Measurements from ENCODE around the gene ELMO2. TPM values are rescaled to one million over a fixed set of nuclear protein-coding genes. Genes with fewer than 3 reads are reported as not detected.

ELMO2 gene
- total and polyA plus RNA-seq, 2 experiments from 2014 or later: 38.4 to 51.1 TPM

GRCh38 chr20:46344488-46345162 lies 61.8 kb downstream of the ELMO2 start:
- DNase-seq: no peak

GRCh38 chr20:46343975-46344357 lies 62.4 kb downstream of the ELMO2 start:
- Histone ChIP-seq H3K9me2 (ENCODE audit: insufficient read depth) (no peaks in the 10 kb centered on the region), H3F3A (ENCODE audit: insufficient read depth) (no peaks in the 10 kb centered on the region), H3K4me3 (no peak overlapping the region), H3K27me3 (replicated peaks; ENCODE audit: insufficient read depth) (peaks cover 53% of the 10 kb centered on the region), H3K4me1 (ENCODE audit: insufficient read depth) (no peaks in the 10 kb centered on the region), H3K9me3 (ENCODE audit: low read depth) (no peaks in the 10 kb centered on the region), H3K4me2 (ENCODE audit: unreplicated experiment) (no peak overlapping the region), H3K27ac (no peak overlapping the region), H3K9ac (no peak overlapping the region), H2AFZ (no peak overlapping the region), H3K36me3 (ENCODE audit: low read depth) (no peaks in the 10 kb centered on the region), H3K79me2 (ENCODE audit: insufficient read depth) (no peaks in the 10 kb centered on the region), H4K20me1 (ENCODE audit: insufficient read depth) (no peaks in the 10 kb centered on the region)
- in situ Hi-C loops (cut with MboI): loop anchor here (10.0 kb wide), 1 partner anchor 209 kb away; no protein-coding TSS in a partner anchor
- no peak for DNase-seq
- TF ChIP-seq EZH2 (IDR thresholded peaks at IDR 0.05; ENCODE audit: insufficient read depth, poor library complexity, severe bottlenecking): no peak
- TF ChIP-seq EZH2phosphoT487 (IDR thresholded peaks at IDR 0.05; ENCODE audit: insufficient read depth, low read depth): no peak
- 4 to 10% methylated on average over 2 of the region's 2 CpGs for WGBS, 2 experiments (ENCODE audit: low coverage in 1 of 2, low lambda C conversion rate in 2 of 2, missing lambda C conversion rate in 2 of 2)

More at GRCh38 chr20:46344488-46345162, 61.8 kb downstream of the ELMO2 start:
- Histone ChIP-seq H3K27ac (no peak overlapping the region), H3K27me3 (replicated peaks; ENCODE audit: insufficient read depth) (peaks cover 46% of the 10 kb centered on the region), H3K36me3 (ENCODE audit: low read depth) (no peaks in the 10 kb centered on the region), H2AFZ (no peak overlapping the region), H3K4me3 (no peak overlapping the region), H3K9me3 (ENCODE audit: low read depth) (no peaks in the 10 kb centered on the region), H3K9ac (no peak overlapping the region), H3K4me1 (ENCODE audit: insufficient read depth) (no peaks in the 10 kb centered on the region), H3K79me2 (ENCODE audit: insufficient read depth) (no peaks in the 10 kb centered on the region), H4K20me1 (ENCODE audit: insufficient read depth) (no peaks in the 10 kb centered on the region), H3K4me2 (ENCODE audit: unreplicated experiment) (no peak overlapping the region), H3K9me2 (ENCODE audit: insufficient read depth) (no peaks in the 10 kb centered on the region), H3F3A (ENCODE audit: insufficient read depth) (no peaks in the 10 kb centered on the region)
- TF ChIP-seq EZH2 (IDR thresholded peaks at IDR 0.05; ENCODE audit: insufficient read depth, poor library complexity, severe bottlenecking) (no peak), EZH2phosphoT487 (IDR thresholded peaks at IDR 0.05; ENCODE audit: insufficient read depth, low read depth) (no peak)
- in situ Hi-C loops (cut with MboI): loop anchor here (10.0 kb wide), 1 partner anchor 210 kb away; no protein-coding TSS in a partner anchor
- 54 to 61% methylated on average over 8 of the region's 8 CpGs for WGBS, 2 experiments (ENCODE audit: low coverage in 1 of 2, low lambda C conversion rate in 2 of 2, missing lambda C conversion rate in 2 of 2)

GRCh38 chr20:46343348-46343974 lies 63.0 kb downstream of the ELMO2 start:
- Histone ChIP-seq H3K36me3 (ENCODE audit: low read depth) (no peaks in the 10 kb centered on the region), H3K27me3 (replicated peaks; ENCODE audit: insufficient read depth) (peaks cover 57% of the 10 kb centered on the region), H3F3A (ENCODE audit: insufficient read depth) (no peaks in the 10 kb centered on the region), H3K9me3 (ENCODE audit: low read depth) (no peaks in the 10 kb centered on the region), H3K4me1 (ENCODE audit: insufficient read depth) (no peaks in the 10 kb centered on the region), H3K27ac (no peak overlapping the region), H3K9me2 (ENCODE audit: insufficient read depth) (no peaks in the 10 kb centered on the region), H2AFZ (no peak overlapping the region), H4K20me1 (ENCODE audit: insufficient read depth) (no peaks in the 10 kb centered on the region), H3K9ac (no peak overlapping the region), H3K79me2 (ENCODE audit: insufficient read depth) (no peaks in the 10 kb centered on the region), H3K4me3 (no peak overlapping the region), H3K4me2 (ENCODE audit: unreplicated experiment) (no peak overlapping the region)
- WGBS, 2 experiments (ENCODE audit: low coverage in 1 of 2, low lambda C conversion rate in 2 of 2, missing lambda C conversion rate in 2 of 2): 7 to 9% methylated on average over 16 to 17 of the region's 17 CpGs
- TF ChIP-seq EZH2 (IDR thresholded peaks at IDR 0.05; ENCODE audit: insufficient read depth, poor library complexity, severe bottlenecking) (no peak), EZH2phosphoT487 (IDR thresholded peaks at IDR 0.05; ENCODE audit: insufficient read depth, low read depth) (no peak)
- no peak for DNase-seq
- in situ Hi-C loops (cut with MboI): loop anchor here (10.0 kb wide), 1 partner anchor 209 kb away; no protein-coding TSS in a partner anchor

- WGBS, 2 experiments (ENCODE audit: low coverage in 1 of 2, low lambda C conversion rate in 2 of 2, missing lambda C conversion rate in 2 of 2): 35 to 38% methylated on average over 17 of the region's 17 CpGs
- H3K4me2 ChIP-seq (ENCODE audit: unreplicated experiment): no peak overlapping the region
- H3K4me1 ChIP-seq (ENCODE audit: insufficient read depth): no peaks in the 10 kb centered on the region
- no peaks in the 10 kb centered on the region for H3K9me2 ChIP-seq (ENCODE audit: insufficient read depth)
- in situ Hi-C loops (cut with MboI): loop anchor here (10.0 kb wide), 1 partner anchor 208 kb away; no protein-coding TSS in a partner anchor
- H4K20me1 ChIP-seq (ENCODE audit: insufficient read depth): no peaks in the 10 kb centered on the region
- no peaks in the 10 kb centered on the region for H3K79me2 ChIP-seq (ENCODE audit: insufficient read depth)
- no peak overlapping the region for H3K9ac ChIP-seq
- no peak overlapping the region for H3K4me3 ChIP-seq
- no peak overlapping the region for H2AFZ ChIP-seq
- TF ChIP-seq EZH2 (IDR thresholded peaks at IDR 0.05; ENCODE audit: insufficient read depth, poor library complexity, severe bottlenecking) (no peak), EZH2phosphoT487 (IDR thresholded peaks at IDR 0.05; ENCODE audit: insufficient read depth, low read depth) (no peak)
- peaks cover 62% of the 10 kb centered on the region for H3K27me3 ChIP-seq (replicated peaks; ENCODE audit: insufficient read depth)
- H3K36me3 ChIP-seq (ENCODE audit: low read depth): no peaks in the 10 kb centered on the region
- no peaks in the 10 kb centered on the region for H3K9me3 ChIP-seq (ENCODE audit: low read depth)
- H3K27ac ChIP-seq: no peak overlapping the region
- no peak for DNase-seq
- H3F3A ChIP-seq (ENCODE audit: insufficient read depth): no peaks in the 10 kb centered on the region
Observed at GRCh38 chr20:46342451-46343347, 63.7 kb downstream of the ELMO2 start.

All from GM23248 (cell line).